GM18909 (cell line): ENCODE data around the gene BICD2.

Experiments
- ATAC-seq: cut with Tn5 transposase; IDR thresholded peaks from one replicate; pipeline ENCODE4 v1.9.1; 2021; ENCODE audit warnings: mild to moderate bottlenecking; ENCODE audit not compliant: unreplicated experiment, poor library complexity

Gene BICD2

GRCh38 chr9:92680166-92681119 lies 84.2 kb downstream of the BICD2 start:
- no peak for ATAC-seq

- ATAC-seq = no peak
Measured at GRCh38 chr9:92679413-92680165, 85.0 kb downstream of the BICD2 start.

GRCh38 chr9:92671323-92671722 lies 93.3 kb downstream of the BICD2 start:
- ATAC-seq = no peak

GRCh38 chr9:92669890-92670708 lies 94.5 kb downstream of the BICD2 start, which contains the start of gene IPPK:
TSS of gene IPPK (minus strand) at chr9:92670131. CDS start at chr9:92669988, 143 bp downstream.
- ATAC-seq = peak; percentile 95

GRCh38 chr9:92669527-92669889 lies 95.1 kb downstream of the BICD2 start:
- ATAC-seq = peak; percentile 13

- no peak for ATAC-seq
Measured at GRCh38 chr9:92668746-92669526, 95.7 kb downstream of the BICD2 start.

GRCh38 chr9:92666912-92667532 lies 97.6 kb downstream of the BICD2 start:
- ATAC-seq = no peak

GRCh38 chr9:92666236-92666635 lies 98.4 kb downstream of the BICD2 start:
- no peak for ATAC-seq

- no peak for ATAC-seq
Measured at GRCh38 chr9:92665836-92666235, 98.8 kb downstream of the BICD2 start.

GRCh38 chr9:92664394-92665152 lies 100.1 kb downstream of the BICD2 start:
- no peak for ATAC-seq

GRCh38 chr9:92663951-92664350 lies 100.7 kb downstream of the BICD2 start:
- ATAC-seq = no peak

- no peak for ATAC-seq
Measured at GRCh38 chr9:92663126-92663525, 101.5 kb downstream of the BICD2 start.

GRCh38 chr9:92661743-92662142 lies 102.9 kb downstream of the BICD2 start:
- no peak for ATAC-seq
